Karpas-422 (cell line): Measurements from ENCODE around the gene SNCB. TPM values are rescaled to one million over a fixed set of nuclear protein-coding genes. Genes with fewer than 3 reads are reported as not detected.

Experiments used
- DNase-seq: peaks from one replicate; pipeline ENCODE4 v3.0.0-alpha.2; 2015
- H2AFZ ChIP-seq: fragments of 200-600 bp; sonication (generic); 2 replicates; pipeline ENCODE4 v1.6.1; 2014; ENCODE audit warnings: antibody characterized with exemption, low read length, mixed read lengths
- H3K27ac ChIP-seq: fragments of 200-600 bp; sonication (generic); 2 replicates; pipeline ENCODE4 v1.5.1; 2014; ENCODE audit warnings: mild to moderate bottlenecking, low read length, moderate library complexity
- H3K27me3 ChIP-seq: fragments of 200-600 bp; sonication (generic); 2 replicates; pipeline ENCODE4 v1.6.1; 2014; ENCODE audit warnings: low read length, mixed read lengths
- H3K36me3 ChIP-seq: fragments of 200-600 bp; sonication (generic); 2 replicates; pipeline ENCODE4 v1.6.1; 2014; ENCODE audit warnings: low read length, mixed read lengths; ENCODE audit not compliant: insufficient read depth
- H3K4me1 ChIP-seq: fragments of 200-600 bp; sonication (generic); 2 replicates; pipeline ENCODE4 v1.6.1; 2014; ENCODE audit warnings: mild to moderate bottlenecking, low read length, mixed read lengths
- H3K4me2 ChIP-seq: fragments of 200-600 bp; sonication (generic); 2 replicates; pipeline ENCODE4 v1.6.1; 2014; ENCODE audit warnings: low read length, low read depth, mild to moderate bottlenecking; ENCODE audit not compliant: poor library complexity, severe bottlenecking
- H3K4me3 ChIP-seq: fragments of 200-600 bp; sonication (generic); 2 replicates; pipeline ENCODE4 v1.5.1; 2014; ENCODE audit warnings: mild to moderate bottlenecking, antibody characterized with exemption, low read length, mixed read lengths
- H3K79me2 ChIP-seq: fragments of 200-600 bp; sonication (generic); 2 replicates; pipeline ENCODE4 v1.6.1; 2014; ENCODE audit warnings: mild to moderate bottlenecking, low read length, mixed read lengths
- H3K9ac ChIP-seq: fragments of 200-600 bp; sonication (generic); 2 replicates; pipeline ENCODE4 v1.6.0; 2014; ENCODE audit warnings: low read length
- H3K9me2 ChIP-seq: fragments of 200-600 bp; sonication (generic), shearing (Covaris generic); replicated peaks from 2 replicates; pipeline ENCODE4 v1.6.0; 2014; ENCODE audit warnings: mild to moderate bottlenecking, low read length, moderate library complexity; ENCODE audit not compliant: insufficient read depth
- H3K9me3 ChIP-seq: fragments of 300-700, 200-600 bp; sonication (generic); 2 replicates; pipeline ENCODE4 v1.6.1; 2014; ENCODE audit warnings: low read length, mixed read lengths
- H4K20me1 ChIP-seq: fragments of 200-600 bp; sonication (generic); 2 replicates; pipeline ENCODE4 v1.6.1; 2014; ENCODE audit warnings: mild to moderate bottlenecking, antibody characterized with exemption, low read length, low read depth; ENCODE audit not compliant: insufficient read depth
- total RNA-seq: library from RNA; depleted of rRNA; stranded (reverse); fragments of >200 nt; shearing (Covaris generic); gene quantifications from 2 replicates; pipeline ENCODE4 v1.2.3, GENCODE V29; 2014; ENCODE audit warnings: low replicate concordance

Gene SNCB
- total RNA-seq, 1 experiment from 2014 or later, result not detected

DNA sequence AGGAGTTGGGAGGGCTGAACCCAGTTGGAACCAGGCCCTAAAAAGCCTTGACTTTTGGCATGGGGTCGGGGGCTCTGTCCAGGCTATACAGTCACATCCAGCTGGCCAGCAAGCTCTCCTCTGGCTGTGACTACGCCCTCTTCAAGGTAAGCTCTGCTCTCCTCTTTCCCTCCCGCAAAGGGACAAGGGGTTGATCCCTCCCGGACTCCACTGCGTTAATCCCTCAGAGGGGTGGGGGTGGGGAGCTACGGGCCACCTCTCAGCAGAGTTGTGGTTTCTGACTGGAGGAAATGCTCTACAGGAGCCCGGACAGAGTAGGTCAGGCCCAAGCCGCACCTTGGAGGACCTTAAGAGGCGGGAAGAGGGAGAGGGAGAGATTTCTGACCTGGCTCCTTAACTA, 14.0 kb upstream of the SNCB start:
- no peak overlapping the region for H3K9ac ChIP-seq
- no peaks in the 10 kb centered on the region for H3K9me3 ChIP-seq
- no peak overlapping the region for H3K27ac ChIP-seq
- no peaks in the 10 kb centered on the region for H4K20me1 ChIP-seq
- H3K9me2 ChIP-seq, result no peaks in the 10 kb centered on the region
- DNase-seq, result no peak
- H3K4me2 ChIP-seq, result no peak overlapping the region
- no peak overlapping the region for H2AFZ ChIP-seq
- no peaks in the 10 kb centered on the region for H3K36me3 ChIP-seq
- H3K79me2 ChIP-seq, result no peaks in the 10 kb centered on the region
- peaks cover 19% of the 10 kb centered on the region for H3K4me1 ChIP-seq
- no peaks in the 10 kb centered on the region for H3K27me3 ChIP-seq
- no peak overlapping the region for H3K4me3 ChIP-seq

- Histone ChIP-seq H2AFZ (no peak overlapping the region), H3K9me3 (no peaks in the 10 kb centered on the region), H3K27ac (no peak overlapping the region), H3K4me1 (peaks cover 19% of the 10 kb centered on the region), H3K9me2 (no peaks in the 10 kb centered on the region), H3K4me2 (no peak overlapping the region), H3K27me3 (no peaks in the 10 kb centered on the region), H3K4me3 (no peak overlapping the region), H3K36me3 (no peaks in the 10 kb centered on the region), H3K79me2 (no peaks in the 10 kb centered on the region), H4K20me1 (no peaks in the 10 kb centered on the region), H3K9ac (no peak overlapping the region)
- DNase-seq, result no peak
Measured at GRCh38 chr5:176643491-176644219, 13.3 kb upstream of the SNCB start.

GRCh38 chr5:176642675-176643490, 12.5 kb upstream of the SNCB start:
- peaks cover 12% of the 10 kb centered on the region for H3K4me1 ChIP-seq
- no peaks in the 10 kb centered on the region for H3K36me3 ChIP-seq
- no peak overlapping the region for H3K4me3 ChIP-seq
- H3K9me3 ChIP-seq, result no peaks in the 10 kb centered on the region
- no peak overlapping the region for H2AFZ ChIP-seq
- no peak overlapping the region for H3K9ac ChIP-seq
- no peaks in the 10 kb centered on the region for H3K27me3 ChIP-seq
- no peaks in the 10 kb centered on the region for H3K9me2 ChIP-seq
- H3K4me2 ChIP-seq, result no peak overlapping the region
- H3K27ac ChIP-seq, result no peak overlapping the region
- no peaks in the 10 kb centered on the region for H3K79me2 ChIP-seq
- DNase-seq, result no peak
- no peaks in the 10 kb centered on the region for H4K20me1 ChIP-seq

DNA sequence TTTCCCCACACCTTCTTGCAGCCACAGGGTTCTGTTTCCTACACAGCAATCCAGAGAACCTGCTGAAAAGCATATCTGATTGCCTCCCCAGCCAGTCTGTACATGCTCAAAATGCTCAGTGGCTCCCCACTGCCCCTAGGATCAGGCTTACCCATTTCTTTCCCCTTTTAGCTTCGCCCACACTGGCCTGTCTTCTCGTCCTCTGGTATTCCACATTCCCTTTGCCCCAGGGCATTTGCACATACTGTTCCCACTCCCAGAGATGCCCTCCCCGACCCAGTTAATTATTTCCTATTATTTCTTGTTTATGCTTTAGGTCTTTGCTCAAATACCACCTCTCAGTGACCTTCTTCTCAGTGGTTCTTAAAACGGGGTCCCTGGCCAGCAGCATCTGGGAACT, 10.3 kb upstream of the SNCB start:
- H4K20me1 ChIP-seq, result no peaks in the 10 kb centered on the region
- H3K27me3 ChIP-seq, result no peaks in the 10 kb centered on the region
- no peak overlapping the region for H3K27ac ChIP-seq
- no peaks in the 10 kb centered on the region for H3K79me2 ChIP-seq
- H2AFZ ChIP-seq, result no peak overlapping the region
- no peaks in the 10 kb centered on the region for H3K4me1 ChIP-seq
- no peaks in the 10 kb centered on the region for H3K9me3 ChIP-seq
- no peak overlapping the region for H3K4me2 ChIP-seq
- H3K9me2 ChIP-seq, result no peaks in the 10 kb centered on the region
- DNase-seq, result no peak
- H3K9ac ChIP-seq, result no peak overlapping the region
- H3K36me3 ChIP-seq, result no peaks in the 10 kb centered on the region
- no peak overlapping the region for H3K4me3 ChIP-seq

DNA sequence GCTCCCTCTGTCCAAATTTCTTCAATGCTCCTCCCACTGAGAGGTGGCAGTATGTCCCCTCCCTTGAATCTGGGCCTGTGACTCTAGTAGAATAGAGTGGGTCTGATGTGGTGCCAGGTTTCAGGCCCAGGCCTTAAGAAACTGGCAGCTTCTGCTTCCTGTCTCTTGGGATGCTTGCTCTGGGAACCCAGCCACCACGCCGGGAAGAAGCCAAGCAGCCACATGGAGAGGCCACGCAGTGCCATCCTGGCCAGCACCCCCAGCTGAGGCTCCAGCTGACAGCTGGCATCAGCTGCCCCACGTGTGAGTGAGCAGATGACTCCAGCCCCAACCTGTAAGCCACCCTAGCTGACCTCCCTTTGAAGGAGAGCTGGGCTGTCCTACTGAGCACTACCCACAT, 9.6 kb upstream of the SNCB start:
- DNase-seq, result no peak
- Histone ChIP-seq H3K4me1 (no peaks in the 10 kb centered on the region), H3K27ac (no peak overlapping the region), H3K36me3 (no peaks in the 10 kb centered on the region), H3K4me2 (no peak overlapping the region), H3K4me3 (no peak overlapping the region), H3K9me3 (no peaks in the 10 kb centered on the region), H3K9ac (no peak overlapping the region), H4K20me1 (no peaks in the 10 kb centered on the region), H2AFZ (no peak overlapping the region), H3K27me3 (no peaks in the 10 kb centered on the region), H3K9me2 (no peaks in the 10 kb centered on the region), H3K79me2 (no peaks in the 10 kb centered on the region)

DNA sequence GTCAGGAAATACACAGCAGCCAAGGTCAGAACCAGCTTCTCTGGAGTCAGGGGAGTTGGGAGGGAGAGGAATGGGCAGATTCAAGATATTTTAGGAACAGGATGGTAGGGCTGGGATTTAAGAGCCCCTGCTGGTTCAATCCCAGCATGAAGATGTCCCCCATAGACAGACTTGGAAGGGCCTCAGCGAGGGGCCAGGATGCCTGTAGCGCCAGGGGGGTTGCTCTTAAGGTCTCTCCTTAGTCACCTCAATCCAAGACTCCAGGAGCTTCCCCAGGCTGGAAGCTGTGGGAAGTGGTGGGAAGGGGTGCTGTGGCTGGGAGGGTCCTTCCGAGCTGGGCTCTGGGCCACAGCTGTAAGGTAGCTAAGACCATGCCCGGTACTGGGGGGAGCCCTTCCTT, 8.9 kb upstream of the SNCB start:
- H3K4me2 ChIP-seq, result no peak overlapping the region
- no peaks in the 10 kb centered on the region for H3K27me3 ChIP-seq
- no peak overlapping the region for H3K27ac ChIP-seq
- H3K9me2 ChIP-seq, result no peaks in the 10 kb centered on the region
- DNase-seq, result no peak
- H3K4me3 ChIP-seq, result no peak overlapping the region
- no peaks in the 10 kb centered on the region for H3K36me3 ChIP-seq
- H2AFZ ChIP-seq, result no peak overlapping the region
- H3K79me2 ChIP-seq, result no peaks in the 10 kb centered on the region
- H3K9ac ChIP-seq, result no peak overlapping the region
- H4K20me1 ChIP-seq, result no peaks in the 10 kb centered on the region
- H3K9me3 ChIP-seq, result no peaks in the 10 kb centered on the region
- H3K4me1 ChIP-seq, result peaks cover 2% of the 10 kb centered on the region

DNA sequence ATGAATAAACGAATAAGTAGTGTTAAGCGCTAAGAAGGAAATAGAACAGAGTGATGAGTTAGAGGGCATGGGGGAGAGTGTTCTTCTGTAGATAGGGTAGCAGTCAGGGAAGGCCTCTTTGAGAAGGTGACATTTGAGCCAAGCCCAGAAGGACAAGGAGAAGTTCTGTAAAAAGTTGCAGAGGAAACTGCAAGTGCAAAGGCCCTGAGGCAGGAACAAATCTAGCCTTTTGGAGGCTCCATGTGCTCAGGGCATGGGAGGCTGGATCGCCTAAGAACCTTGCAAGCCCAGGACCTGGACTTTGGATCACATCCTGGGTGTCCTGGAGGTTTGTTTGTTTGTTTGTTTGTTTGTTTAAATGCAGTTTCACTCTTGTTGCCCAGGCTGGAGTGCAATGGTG, 8.1 kb upstream of the SNCB start:
- H3K9ac ChIP-seq, result no peak overlapping the region

DNA sequence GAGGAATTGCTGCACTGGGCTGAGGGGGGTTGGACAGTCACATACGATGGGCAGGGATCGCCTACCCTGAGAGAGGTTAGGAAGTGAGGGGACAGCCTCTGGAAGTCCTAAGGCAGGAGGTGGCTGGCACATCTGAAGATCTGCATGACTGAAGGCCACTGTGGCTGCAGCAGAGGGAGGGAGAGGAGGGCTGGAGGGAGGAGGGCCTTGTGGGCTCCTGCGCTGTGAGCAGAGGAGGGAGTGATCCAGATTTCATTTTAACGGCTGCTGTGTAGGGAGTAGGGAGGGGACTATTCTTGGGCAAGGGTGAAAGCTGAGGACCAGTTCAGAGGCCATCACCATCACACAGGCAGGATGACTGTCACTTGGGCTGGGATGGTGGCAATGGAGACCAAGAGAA, 7.2 kb upstream of the SNCB start:
- H3K4me1 ChIP-seq, result peaks cover 15% of the 10 kb centered on the region
- H3K79me2 ChIP-seq, result no peaks in the 10 kb centered on the region
- no peaks in the 10 kb centered on the region for H3K27me3 ChIP-seq
- H3K9me2 ChIP-seq, result no peaks in the 10 kb centered on the region
- no peak overlapping the region for H3K9ac ChIP-seq
- H3K36me3 ChIP-seq, result no peaks in the 10 kb centered on the region
- no peak overlapping the region for H3K27ac ChIP-seq
- no peak overlapping the region for H3K4me2 ChIP-seq
- no peaks in the 10 kb centered on the region for H4K20me1 ChIP-seq
- DNase-seq, result no peak
- H3K9me3 ChIP-seq, result no peaks in the 10 kb centered on the region
- H3K4me3 ChIP-seq, result no peak overlapping the region
- no peak overlapping the region for H2AFZ ChIP-seq

More for the DNA sequence above, 8.1 kb upstream of the SNCB start:
- Histone ChIP-seq H3K9me3 (no peaks in the 10 kb centered on the region), H4K20me1 (no peaks in the 10 kb centered on the region), H3K4me1 (peaks cover 9% of the 10 kb centered on the region), H3K27me3 (no peaks in the 10 kb centered on the region), H3K9me2 (no peaks in the 10 kb centered on the region), H3K27ac (no peak overlapping the region), H3K4me2 (no peak overlapping the region), H3K36me3 (no peaks in the 10 kb centered on the region), H2AFZ (no peak overlapping the region), H3K79me2 (no peaks in the 10 kb centered on the region), H3K4me3 (no peak overlapping the region)
- DNase-seq, result no peak
